ENCODE measurements around the gene TNFRSF13B.
A peak's percentile ranks its signal among the peaks of the same experiment; 100 is the strongest.
"Not testable (repeated sequence)": the region's sequence is repeated elsewhere in the genome, so short reads cannot be mapped to it uniquely, and the experiment has no call there.

The TNFRSF13B gene

GRCh38 chr17:16924696-16925440 lies 47.0 kb downstream of the TNFRSF13B start:
- DNase-seq = no peak

- no peak for DNase-seq
These were observed 47.8 kb downstream of the TNFRSF13B start for GRCh38 chr17:16923904-16924695.

GRCh38 chr17:16923097-16923903 lies 48.6 kb downstream of the TNFRSF13B start:
- DNase-seq = no peak

- DNase-seq = no peak
These were observed 49.4 kb downstream of the TNFRSF13B start for GRCh38 chr17:16922386-16923096.

GRCh38 chr17:16921451-16921850 lies 50.5 kb downstream of the TNFRSF13B start:
- DNase-seq = not testable (repeated sequence)

GRCh38 chr17:16920628-16921020 lies 51.3 kb downstream of the TNFRSF13B start:
- DNase-seq = no peak

GRCh38 chr17:16919663-16920627 lies 52.0 kb downstream of the TNFRSF13B start:
- DNase-seq = no peak

GRCh38 chr17:16918443-16918842 lies 53.5 kb downstream of the TNFRSF13B start:
- no peak for DNase-seq

- no peak for DNase-seq
These were observed 54.1 kb downstream of the TNFRSF13B start for GRCh38 chr17:16917671-16918394.

GRCh38 chr17:16916557-16916920 lies 55.4 kb downstream of the TNFRSF13B start:
- no peak for DNase-seq

- DNase-seq = peak; percentile 9
These were observed 56.0 kb downstream of the TNFRSF13B start for GRCh38 chr17:16915752-16916556.

GRCh38 chr17:16913463-16913862 lies 58.5 kb downstream of the TNFRSF13B start:
- no peak for DNase-seq

- DNase-seq = no peak
These were observed 59.6 kb downstream of the TNFRSF13B start for GRCh38 chr17:16912021-16912962.

GRCh38 chr17:16911141-16911937 lies 60.6 kb downstream of the TNFRSF13B start:
- peak; percentile 5 for DNase-seq

- DNase-seq = no peak
These were observed 61.6 kb downstream of the TNFRSF13B start for GRCh38 chr17:16910341-16910740.

- no peak for DNase-seq
These were observed 62.3 kb downstream of the TNFRSF13B start for GRCh38 chr17:16909472-16910246.

- no peak for DNase-seq
These were observed 63.6 kb downstream of the TNFRSF13B start for GRCh38 chr17:16908273-16908672.
